GM13976 (cell line): Measurements from ENCODE around the gene CPSF4L.

Experiments used
- DNase-seq: peaks from one replicate; pipeline ENCODE4 v3.0.0; 2012; ENCODE audit warnings: low spot score
- CTCF ChIP-seq: IDR thresholded peaks from 2 replicates; pipeline ENCODE4 v1.5.1; 2012; ENCODE audit warnings: borderline replicate concordance, mild to moderate bottlenecking; ENCODE audit not compliant: insufficient read depth; ENCODE audit errors: extremely low read depth, missing control alignments, control extremely low read depth
- in situ Hi-C: fragments of 300-500 bp; cut with MboI; formaldehyde crosslinking; loops from one replicate; pipeline ENCODE4 v1.12.0; 2022; ENCODE audit warnings: low sequenced_read_pairs, mixed read lengths, inconsistent platforms; ENCODE audit not compliant: unreplicated experiment

CPSF4L gene

GRCh38 chr17:73289549-73290254, 28.0 kb upstream of the CPSF4L start:
- no peak for DNase-seq
- TF ChIP-seq CTCF, result no peak
- in situ Hi-C loops, result no loop called here

- in situ Hi-C loops, result no loop called here
- TF ChIP-seq CTCF, result no peak
- no peak for DNase-seq
These were observed 27.0 kb upstream of the CPSF4L start for GRCh38 chr17:73288534-73289302.

DNA sequence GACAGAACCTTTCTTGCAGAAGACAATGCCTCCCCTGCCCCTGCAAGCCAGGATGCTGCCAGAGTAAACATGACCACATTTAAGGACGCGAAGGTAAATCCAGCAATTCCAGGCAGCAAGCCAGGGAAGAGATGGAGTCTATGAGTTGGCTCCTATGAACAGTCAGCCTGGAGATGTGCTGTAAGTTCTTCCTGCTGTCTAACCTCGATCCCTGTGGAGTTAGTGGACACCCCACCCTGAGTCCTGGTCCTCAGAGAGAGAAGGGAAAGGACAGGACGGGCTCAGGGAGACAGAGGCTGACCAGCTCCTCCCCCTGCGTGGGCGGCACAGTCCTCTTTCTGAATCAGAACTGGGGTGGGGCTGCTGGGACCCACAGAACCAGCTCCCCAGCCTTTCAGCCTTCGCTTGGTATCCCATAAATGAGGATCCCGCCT, 25.2 kb upstream of the CPSF4L start:
- no peak for TF ChIP-seq CTCF
- no peak for DNase-seq
- in situ Hi-C loops, result no loop called here

DNA sequence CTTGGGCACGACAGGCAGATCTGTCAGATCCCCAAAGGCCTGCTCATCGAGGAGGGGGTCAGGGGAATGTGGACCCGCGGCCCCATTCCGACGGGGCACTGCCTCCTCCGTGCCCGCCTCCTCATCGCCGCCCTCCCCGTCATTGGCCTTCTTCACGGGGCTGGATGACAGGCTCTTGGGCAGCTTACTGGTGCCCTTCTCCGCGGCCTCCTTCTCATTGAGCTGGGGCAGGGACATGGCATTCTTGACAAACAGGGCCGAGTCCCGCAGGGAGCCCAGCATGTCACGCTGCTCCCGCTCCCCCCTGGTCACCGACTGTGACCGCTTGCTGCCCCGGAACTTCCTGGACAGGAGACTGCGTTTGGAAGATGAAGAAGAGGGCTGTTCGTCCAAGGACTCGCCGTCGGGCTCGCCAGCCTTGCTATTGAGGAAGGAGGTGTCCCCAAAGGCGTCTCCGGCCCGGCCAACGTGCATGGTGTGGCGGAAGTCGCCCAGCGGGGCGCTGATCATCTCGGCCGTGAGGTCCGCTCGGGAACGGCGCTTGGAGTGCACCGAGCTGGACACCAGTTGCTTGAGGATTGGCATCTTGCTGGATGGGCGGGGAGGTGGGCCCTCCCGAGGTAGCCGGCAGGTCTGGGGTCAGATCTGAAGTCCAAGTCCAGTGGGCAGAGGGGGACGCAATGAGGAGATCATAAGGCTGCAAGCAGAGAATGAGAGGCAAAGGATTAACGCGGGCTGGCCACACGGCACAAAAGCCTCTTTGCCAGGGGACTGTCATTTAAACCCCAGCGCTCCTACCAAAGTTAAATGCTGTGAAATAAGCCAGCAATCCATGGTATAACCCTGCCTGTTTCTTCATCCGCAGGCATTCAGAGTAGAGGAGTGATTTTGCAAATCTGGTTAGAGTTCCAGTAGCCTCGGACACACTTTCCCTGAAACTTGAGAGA, 24.5 kb upstream of the CPSF4L start:
- in situ Hi-C loops, result no loop called here
- TF ChIP-seq CTCF, result no peak
- DNase-seq, result no peak

DNA sequence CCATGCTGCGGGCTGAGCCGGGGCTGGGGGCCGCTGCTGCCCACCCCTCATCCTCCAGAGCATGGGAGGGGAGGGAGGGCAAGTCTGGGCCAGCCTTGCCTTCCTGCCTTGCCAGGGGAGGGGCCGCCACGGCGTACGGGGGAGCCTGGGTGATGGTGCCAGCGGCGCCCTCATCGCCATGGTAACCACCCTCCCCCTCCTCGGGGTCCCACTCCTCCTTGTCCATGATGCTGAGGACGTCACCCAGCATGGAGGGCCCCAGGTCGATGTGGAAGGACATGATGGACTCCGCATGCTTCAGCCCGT, 23.9 kb upstream of the CPSF4L start:
- no peak for TF ChIP-seq CTCF
- in situ Hi-C loops, result no loop called here
- DNase-seq, result no peak

DNA sequence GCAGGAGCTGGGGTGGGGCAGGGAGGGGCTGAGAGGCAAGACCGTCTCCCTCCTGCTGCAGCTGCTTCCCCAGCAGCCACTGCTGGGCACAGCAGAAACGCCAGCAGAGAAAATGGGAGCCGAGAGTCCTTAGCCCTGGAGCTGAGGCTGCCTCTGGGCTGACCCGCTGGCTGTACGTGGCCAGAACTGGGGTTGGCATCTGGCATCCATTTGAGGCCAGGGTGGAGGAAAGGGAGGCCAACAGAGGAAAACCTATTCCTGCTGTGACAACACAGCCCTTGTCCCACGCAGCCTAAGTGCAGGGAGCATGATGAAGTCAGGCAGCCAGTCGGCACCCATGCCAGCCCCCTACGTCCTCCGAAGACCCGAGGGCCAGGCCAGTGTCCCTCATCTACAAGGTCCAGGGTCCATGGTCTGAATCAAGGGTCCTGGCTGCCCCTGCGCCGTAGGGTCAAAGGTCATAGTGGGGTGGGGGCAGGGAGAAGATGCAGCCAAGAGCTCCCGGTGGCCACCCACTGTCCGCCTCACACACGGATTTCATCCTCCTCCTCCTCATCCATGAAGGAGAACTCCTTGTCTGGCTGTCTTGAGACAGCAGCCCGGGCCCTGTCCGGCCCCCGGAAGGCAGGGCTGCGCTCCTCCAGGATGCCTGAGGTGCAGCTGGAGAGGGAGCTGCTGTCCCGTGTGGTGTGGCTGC, 23.4 kb upstream of the CPSF4L start:
- TF ChIP-seq CTCF, result no peak
- in situ Hi-C loops, result no loop called here

More for the DNA sequence above, 23.4 kb upstream of the CPSF4L start:
- DNase-seq, result no peak
